ENCODE results near the gene FBXO21.

- TF ChIP-seq CTCF (optimal IDR thresholded peaks at IDR 0.05 in 1 of 3, IDR thresholded peaks at IDR 0.05 in 1 of 3, conservative IDR thresholded peaks at IDR 0.05 in 1 of 3; ENCODE audit: extremely low read depth in 1 of 3, insufficient read depth in 2 of 3, low read length in 3 of 3) (no peak), EZH2 (IDR thresholded peaks at IDR 0.05; ENCODE audit: low read length) (no peak)
These were observed 63.9 kb downstream of the FBXO21 start for GRCh38 chr12:117126335-117126734.
